C4-2B (cell line): ENCODE data around the gene PLPP4.
A peak's percentile ranks its signal among the peaks of the same experiment; 100 is the strongest.

Experiments
- H3K27ac ChIP-seq: fragments of 450-650 bp; 2 replicates; pipeline ENCODE4 v1.5.1; 2017
- ZFX ChIP-seq: fragments of 450-650 bp; IDR thresholded peaks from 2 replicates; pipeline ENCODE4 v1.6.1; 2017
- TF ChIP-seq, protein P1 (sequence below): fragments of 450-650 bp; conservative IDR thresholded peaks from 2 replicates; pipeline ENCODE4 v1.5.1; 2017; ENCODE audit warnings: mild to moderate bottlenecking

Gene PLPP4

DNA sequence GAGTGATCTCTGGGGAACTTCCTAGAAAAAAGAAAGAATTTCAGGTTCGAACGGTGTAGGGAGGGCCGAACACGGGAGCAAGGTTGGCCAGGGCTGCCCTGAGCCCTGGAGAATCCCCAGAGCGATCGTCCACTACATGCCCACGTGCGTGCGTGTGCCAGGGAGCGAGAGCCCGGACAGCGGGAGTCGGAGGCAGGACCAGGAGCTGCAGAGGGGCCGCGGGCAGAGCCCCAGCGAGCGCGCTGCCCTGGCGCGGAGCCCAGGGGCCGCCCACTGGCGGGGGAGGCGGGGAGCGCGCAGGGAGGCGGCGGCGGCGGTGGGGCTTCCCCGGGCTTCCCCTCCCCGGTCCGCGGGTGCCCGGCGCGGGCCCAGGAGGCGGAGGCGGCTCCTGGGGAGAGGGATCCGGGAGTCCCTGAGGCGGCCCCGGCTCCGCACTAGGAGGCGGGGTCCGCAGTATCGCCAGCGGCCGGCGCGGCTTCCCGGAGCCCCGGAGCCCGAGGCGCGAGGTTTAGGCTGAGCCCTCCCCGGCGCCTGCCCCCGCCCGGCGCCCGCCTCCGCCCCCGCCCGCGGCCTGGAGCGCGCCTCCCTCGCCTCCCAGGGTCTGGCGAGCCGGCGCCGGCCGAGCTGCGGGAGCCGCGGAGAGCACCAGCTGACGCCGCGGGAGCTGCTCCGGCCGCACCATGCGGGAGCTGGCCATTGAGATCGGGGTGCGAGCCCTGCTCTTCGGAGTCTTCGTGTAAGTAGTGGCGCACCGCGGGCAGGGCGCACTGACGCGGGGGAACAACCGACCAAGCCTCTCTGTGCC, at the start of gene PLPP4:
TSS of gene PLPP4 (plus strand) at position 602 of the 805 bp plus-strand sequence. CDS start at position 681, 79 bp downstream.
- peak within 1 kb of the TSS; percentile 26; the same call in 1 of the 2 replicates for H3K27ac ChIP-seq
- TF ChIP-seq ZFX, result peak; percentile 45; the same call in 1 of the 2 replicates
- TF ChIP-seq, protein P1, sequence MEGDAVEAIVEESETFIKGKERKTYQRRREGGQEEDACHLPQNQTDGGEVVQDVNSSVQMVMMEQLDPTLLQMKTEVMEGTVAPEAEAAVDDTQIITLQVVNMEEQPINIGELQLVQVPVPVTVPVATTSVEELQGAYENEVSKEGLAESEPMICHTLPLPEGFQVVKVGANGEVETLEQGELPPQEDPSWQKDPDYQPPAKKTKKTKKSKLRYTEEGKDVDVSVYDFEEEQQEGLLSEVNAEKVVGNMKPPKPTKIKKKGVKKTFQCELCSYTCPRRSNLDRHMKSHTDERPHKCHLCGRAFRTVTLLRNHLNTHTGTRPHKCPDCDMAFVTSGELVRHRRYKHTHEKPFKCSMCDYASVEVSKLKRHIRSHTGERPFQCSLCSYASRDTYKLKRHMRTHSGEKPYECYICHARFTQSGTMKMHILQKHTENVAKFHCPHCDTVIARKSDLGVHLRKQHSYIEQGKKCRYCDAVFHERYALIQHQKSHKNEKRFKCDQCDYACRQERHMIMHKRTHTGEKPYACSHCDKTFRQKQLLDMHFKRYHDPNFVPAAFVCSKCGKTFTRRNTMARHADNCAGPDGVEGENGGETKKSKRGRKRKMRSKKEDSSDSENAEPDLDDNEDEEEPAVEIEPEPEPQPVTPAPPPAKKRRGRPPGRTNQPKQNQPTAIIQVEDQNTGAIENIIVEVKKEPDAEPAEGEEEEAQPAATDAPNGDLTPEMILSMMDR, result no peak

DNA sequence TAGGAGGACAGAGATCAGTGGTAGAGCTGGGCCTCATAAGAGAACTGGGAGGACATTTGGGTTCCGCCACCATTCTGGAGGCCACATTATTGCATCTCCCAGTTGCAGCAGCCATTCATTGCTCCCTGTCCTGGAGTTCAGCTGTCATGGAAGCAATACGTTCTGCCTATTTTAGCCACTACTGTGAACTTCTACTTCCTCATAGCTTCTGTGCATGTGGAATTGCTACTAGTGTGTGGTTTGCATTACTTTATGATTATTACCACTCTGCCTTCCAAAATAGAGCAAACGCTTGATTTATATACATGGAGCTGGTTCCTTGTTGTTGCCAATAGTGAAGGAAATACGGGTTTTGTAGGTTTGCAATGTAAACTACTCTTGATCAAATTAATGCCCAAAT, 47.2 kb upstream of the PLPP4 start:
- no peak for TF ChIP-seq ZFX
- TF ChIP-seq, protein P1, result no peak

DNA sequence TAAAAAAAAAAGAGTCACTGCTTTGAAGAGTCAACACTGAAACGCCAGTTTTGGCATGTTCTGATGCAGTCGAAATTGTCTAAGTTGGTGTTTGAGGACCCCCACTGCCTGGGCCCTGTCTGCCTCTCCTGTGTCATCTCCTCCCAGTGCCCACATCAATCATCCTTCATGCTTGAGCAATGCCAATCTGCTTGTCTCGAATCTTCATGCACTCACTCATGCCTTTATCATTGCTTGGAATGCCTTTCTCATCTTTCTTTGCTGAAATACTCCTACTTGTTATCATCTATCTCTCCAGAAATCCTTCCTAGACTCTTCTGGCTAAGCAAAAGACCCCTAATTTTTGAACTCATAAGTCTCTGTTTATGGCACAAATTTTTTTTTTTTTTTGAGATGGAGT, 42.1 kb upstream of the PLPP4 start:
- no peak overlapping the region for H3K27ac ChIP-seq
- TF ChIP-seq ZFX, result no peak
- TF ChIP-seq, protein P1, result no peak

More for the DNA sequence above, 47.2 kb upstream of the PLPP4 start:
- no peak overlapping the region for H3K27ac ChIP-seq

DNA sequence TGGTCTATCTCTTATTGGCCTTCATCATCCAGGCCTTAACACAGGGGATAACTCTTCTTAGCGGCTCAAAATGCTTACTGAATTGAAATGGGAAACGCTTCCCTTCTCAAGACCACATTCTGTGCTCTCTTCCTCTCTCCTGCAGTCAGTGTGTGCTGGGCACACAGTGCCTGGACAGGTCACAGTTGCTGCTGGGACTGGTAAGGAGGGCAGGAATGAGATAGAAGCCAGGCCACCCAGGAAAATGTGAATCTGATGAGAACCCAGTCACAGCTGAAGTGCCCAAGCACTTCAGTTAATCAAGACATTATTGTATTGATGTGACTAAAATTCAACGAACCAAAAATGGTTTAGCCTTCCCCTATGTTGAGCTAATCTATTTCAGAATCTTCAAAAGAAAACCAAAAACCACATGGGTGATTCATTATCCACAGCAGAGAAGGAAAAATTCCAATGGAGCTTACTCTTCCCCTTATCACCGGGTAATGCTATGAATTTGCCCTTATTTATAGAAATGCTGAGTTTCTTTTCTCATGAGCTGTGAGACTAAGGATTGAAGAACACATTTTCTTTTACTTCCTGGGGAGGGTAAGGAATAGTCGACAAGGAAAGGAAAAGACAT, 41.2 kb upstream of the PLPP4 start:
- H3K27ac ChIP-seq, result no peak overlapping the region
- no peak for TF ChIP-seq ZFX
- TF ChIP-seq, protein P1, result no peak

DNA sequence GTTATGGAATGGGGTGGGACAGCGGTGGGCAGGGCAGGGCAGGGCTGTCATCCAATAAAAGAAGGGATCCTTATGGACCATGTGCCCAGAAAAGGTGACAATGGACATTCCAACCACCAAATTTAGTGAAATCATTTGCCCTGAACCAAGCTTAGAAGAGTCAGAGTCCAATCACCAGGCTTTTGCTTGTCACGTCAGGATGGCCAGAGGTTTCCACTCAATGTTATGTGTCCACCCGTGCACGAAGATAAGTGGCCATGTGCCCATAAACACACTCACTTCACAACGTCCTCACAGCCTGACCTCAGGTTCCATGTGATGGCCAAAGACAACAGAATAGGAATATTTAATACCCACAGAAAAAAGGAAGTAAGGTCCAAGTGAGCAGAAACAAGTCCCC, 36.6 kb upstream of the PLPP4 start:
- TF ChIP-seq ZFX, result no peak
- TF ChIP-seq, protein P1, result no peak
- H3K27ac ChIP-seq, result no peak overlapping the region

DNA sequence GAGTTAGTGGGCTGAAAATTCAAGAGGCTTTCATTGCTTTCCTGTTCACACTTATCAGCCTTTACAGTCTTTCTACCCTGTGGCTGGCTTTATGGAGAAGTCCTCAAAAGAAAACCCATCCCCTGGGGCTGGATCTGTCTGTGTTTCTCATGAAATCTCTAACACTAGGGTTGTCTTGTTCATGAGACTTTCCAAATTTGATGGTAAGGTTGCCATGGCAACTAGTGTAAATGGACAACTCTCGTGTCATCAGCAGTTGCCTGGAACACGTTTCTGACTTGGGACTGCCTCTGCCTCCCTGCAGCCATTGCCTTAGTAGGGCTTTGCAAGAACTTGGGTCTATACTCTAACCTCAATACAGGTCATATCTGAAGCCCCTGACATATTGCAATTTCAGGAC, 35.8 kb upstream of the PLPP4 start:
- H3K27ac ChIP-seq, result no peak overlapping the region
- TF ChIP-seq ZFX, result no peak
- TF ChIP-seq, protein P1, result no peak

DNA sequence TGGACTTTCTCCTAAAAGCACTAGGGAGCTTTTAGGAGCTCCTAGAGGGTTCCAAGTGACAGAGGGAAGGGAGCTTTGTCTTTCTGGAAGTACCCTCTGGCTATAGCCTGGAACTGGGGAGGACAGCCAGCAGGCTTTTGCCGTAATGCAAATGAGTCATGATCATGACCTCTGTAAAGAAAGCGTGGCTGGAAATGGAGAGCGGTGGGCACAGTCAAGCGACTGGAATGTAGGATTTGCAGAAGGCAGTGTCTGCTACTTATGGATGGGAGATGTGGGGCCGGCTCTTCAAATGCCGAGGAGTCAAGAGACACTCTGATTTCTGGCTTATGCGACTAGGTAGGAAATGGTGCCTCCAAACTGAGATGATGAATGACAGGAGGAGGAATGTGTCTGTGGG, 34.6 kb upstream of the PLPP4 start:
- TF ChIP-seq, protein P1, result no peak
- TF ChIP-seq ZFX, result no peak
- no peak overlapping the region for H3K27ac ChIP-seq
